ENCODE results near the gene ZNF140.

ZNF140 gene
- long read RNA-seq, donor 1, partial matches to known transcripts, result 5 of 8 reads
- long read RNA-seq, donor 1, other reads (novel, unspliced or antisense), result 0 of 8 reads
- long read RNA-seq, donor 2, transcript ZNF140-202 (5 exons, 3,550 nt), result major isoform, 5 of 6 reads
- long read RNA-seq, donor 2, partial matches to known transcripts, result 0 of 6 reads
- long read RNA-seq, donor 2, other reads (novel, unspliced or antisense), result 0 of 6 reads
- long read RNA-seq, donor 3, partial matches to known transcripts, result 0 of 2 reads
- long read RNA-seq, donor 3, other reads (novel, unspliced or antisense), result 0 of 2 reads
- long read RNA-seq, donor 4, partial matches to known transcripts, result 0 of 4 reads
- long read RNA-seq, donor 4, other reads (novel, unspliced or antisense), result 0 of 4 reads
- long read RNA-seq, donor 5, partial matches to known transcripts, result 0 of 2 reads
- long read RNA-seq, donor 5, other reads (novel, unspliced or antisense), result 0 of 2 reads
- long read RNA-seq, donor 6, partial matches to known transcripts, result 0 of 2 reads
- long read RNA-seq, donor 6, other reads (novel, unspliced or antisense), result 0 of 2 reads
- long read RNA-seq, donor 7, transcript ZNF140-202 (5 exons, 3,550 nt), result major isoform, 6 of 10 reads
- long read RNA-seq, donor 7, partial matches to known transcripts, result 0 of 10 reads
- long read RNA-seq, donor 7, other reads (novel, unspliced or antisense), result 0 of 10 reads
- long read RNA-seq, donor 8, partial matches to known transcripts, result 0 of 3 reads
- long read RNA-seq, donor 8, other reads (novel, unspliced or antisense), result 0 of 3 reads

- peak; percentile 97 for DNase-seq
Measured at GRCh38 chr12:133080368-133081158, at the start of gene ZNF140. Gene ZNF140 (plus strand): TSS chr12:133080923. CDS start chr12:133081321, 398 bp downstream.

GRCh38 chr12:133037207-133038005 is 43.3 kb upstream of the ZNF140 start, which contains the start of gene ZNF84:
Gene ZNF84 (plus strand): TSS chr12:133037509. CDS start chr12:133041468, 3,959 bp downstream.
- DNase-seq, result peak; percentile 97

- no peak for DNase-seq
Measured at GRCh38 chr12:133038118-133038709, 42.5 kb upstream of the ZNF140 start.

- DNase-seq, result no peak
Measured at GRCh38 chr12:133046698-133047097, 34.0 kb upstream of the ZNF140 start.

GRCh38 chr12:133057446-133057845 is 23.3 kb upstream of the ZNF140 start:
- no peak for DNase-seq

GRCh38 chr12:133058203-133059113 is 22.3 kb upstream of the ZNF140 start:
- peak; percentile 22 for DNase-seq

- no peak for DNase-seq
Measured at GRCh38 chr12:133061954-133062353, 18.8 kb upstream of the ZNF140 start.

- no peak for DNase-seq
Measured at GRCh38 chr12:133063556-133063955, 17.2 kb upstream of the ZNF140 start.

- no peak for DNase-seq
Measured at GRCh38 chr12:133073836-133074235, 6.9 kb upstream of the ZNF140 start.

GRCh38 chr12:133080026-133080367 is 726 bp upstream of the ZNF140 start:
- DNase-seq, result no peak

- no peak for DNase-seq
Measured at GRCh38 chr12:133081159-133081780, 547 bp downstream of the ZNF140 start.

- no peak for DNase-seq
Measured at GRCh38 chr12:133083345-133083744, 2.6 kb downstream of the ZNF140 start.

- DNase-seq, result no peak
Measured at GRCh38 chr12:133105620-133106019, 24.9 kb downstream of the ZNF140 start.

- no peak for DNase-seq
Measured at GRCh38 chr12:133106253-133106652, 25.5 kb downstream of the ZNF140 start.

- DNase-seq, result no peak
Measured at GRCh38 chr12:133107121-133107520, 26.4 kb downstream of the ZNF140 start.

- no peak for DNase-seq
Measured at GRCh38 chr12:133108150-133108549, 27.4 kb downstream of the ZNF140 start.

- DNase-seq, result no peak
Measured at GRCh38 chr12:133120385-133121191, 39.9 kb downstream of the ZNF140 start.

- no peak for DNase-seq
Measured at GRCh38 chr12:133124674-133125073, 44.0 kb downstream of the ZNF140 start.
